A673 (cell line): Measurements from ENCODE around the gene ASTN2. TPM values are rescaled to one million over a fixed set of nuclear protein-coding genes. Genes with fewer than 3 reads are reported as not detected.

ENCODE experiments used
- BruUV-seq: library from RNA; stranded (reverse); fragments of 400-500 nt; replicated peaks from 2 replicates; lab custom pipeline; 2021; lab: Mats Ljungman, UMichigan
- CTCF ChIA-PET: fragments of 300-600 bp; sonication (Branson Sonifier 250); formaldehyde crosslinking; loops from one replicate; lab custom pipeline; 2022; ENCODE audit warnings: antibody characterized with exemption; lab: Charles Lee
- POLR2A ChIA-PET: fragments of 300-600 bp; sonication (Branson Sonifier 250); formaldehyde crosslinking; loops from one replicate; lab custom pipeline; 2022; ENCODE audit warnings: antibody characterized with exemption; ENCODE audit not compliant: low non-redundant PET; lab: Charles Lee
- DNase-seq: peaks from one replicate; pipeline ENCODE4 v3.0.0-alpha.2; 2015; ENCODE audit warnings: low spot score
- H3K27ac ChIP-seq: fragments of 200-600 bp; sonication (generic); 2 replicates; pipeline ENCODE4 v1.5.1; 2016; ENCODE audit warnings: mixed run types, low read depth, mild to moderate bottlenecking, mixed read lengths, antibody characterized with exemption, low read length; ENCODE audit not compliant: poor library complexity, severe bottlenecking
- H3K27me3 ChIP-seq: fragments of 200-600 bp; sonication (generic); replicated peaks from 2 replicates; pipeline ENCODE4 v1.6.1; 2017; ENCODE audit warnings: mixed run types, low read depth, mild to moderate bottlenecking, mixed read lengths, antibody characterized with exemption, low read length; ENCODE audit not compliant: insufficient read depth, poor library complexity
- H3K36me3 ChIP-seq: fragments of 200-600 bp; sonication (generic); 2 replicates; pipeline ENCODE4 v1.6.1; 2016; ENCODE audit warnings: mixed run types, mild to moderate bottlenecking, mixed read lengths, antibody characterized with exemption, low read length; ENCODE audit not compliant: insufficient read depth, poor library complexity, severe bottlenecking
- H3K4me1 ChIP-seq: fragments of 200-600 bp; sonication (generic); 2 replicates; pipeline ENCODE4 v1.6.1; 2017; ENCODE audit warnings: mixed run types, mild to moderate bottlenecking, mixed read lengths, antibody characterized with exemption, low read length; ENCODE audit not compliant: insufficient read depth, poor library complexity, severe bottlenecking
- H3K4me3 ChIP-seq: fragments of 200-600 bp; sonication (generic); 2 replicates; pipeline ENCODE4 v1.5.1; 2016; ENCODE audit warnings: low read depth, mixed run types, mild to moderate bottlenecking, mixed read lengths, low read length; ENCODE audit not compliant: poor library complexity, severe bottlenecking
- H3K9me3 ChIP-seq: fragments of 200-600 bp; sonication (generic); 2 replicates; pipeline ENCODE4 v1.6.1; 2016; ENCODE audit warnings: mixed run types, low read depth, mild to moderate bottlenecking, mixed read lengths, antibody characterized with exemption, low read length; ENCODE audit not compliant: poor library complexity, severe bottlenecking
- CTCF ChIP-seq: fragments of 300-800, 200-600 bp; sonication (generic); conservative IDR thresholded peaks from 2 replicates; pipeline ENCODE4 v1.5.1; 2017; ENCODE audit warnings: low read depth, mild to moderate bottlenecking, antibody characterized with exemption, low read length, moderate library complexity, mixed read lengths
- EZH2 ChIP-seq: fragments of 200-600 bp; sonication (generic); IDR thresholded peaks from 2 replicates; pipeline ENCODE4 v1.6.1; 2017; ENCODE audit warnings: borderline replicate concordance, low read depth, mild to moderate bottlenecking, mixed read lengths, antibody characterized with exemption, low read length; ENCODE audit not compliant: poor library complexity, severe bottlenecking
- intact Hi-C: fragments of 100-400 bp; cut with micrococcal nuclease; formaldehyde crosslinking; loops from one replicate; pipeline ENCODE4 v1.10.0; 2022; ENCODE audit not compliant: unreplicated experiment
- total RNA-seq: library from RNA; stranded (reverse); gene quantifications from 2 replicates; pipeline ENCODE4 v1.2.3, GENCODE V29; 2021

Gene ASTN2
- total RNA-seq, 1 experiment from 2014 or later = 3.4 TPM

GRCh38 chr9:116629634-116630033 lies 785.2 kb downstream of the ASTN2 start:
- H3K27me3 ChIP-seq = no peaks in the 10 kb centered on the region
- H3K4me1 ChIP-seq = peaks cover 26% of the 10 kb centered on the region
- H3K4me3 ChIP-seq = no peak overlapping the region
- no TSS peak for BruUV-seq
- peak; percentile 53 for DNase-seq
- no peak for TF ChIP-seq EZH2
- no peak for TF ChIP-seq CTCF
- no peak overlapping the region for H3K27ac ChIP-seq
- ChIA-PET POLR2A (no interaction called here), CTCF (no interaction called here)
- intact Hi-C loops = no loop called here
- H3K9me3 ChIP-seq = no peaks in the 10 kb centered on the region
- H3K36me3 ChIP-seq = no peaks in the 10 kb centered on the region

GRCh38 chr9:116628716-116629115 lies 786.1 kb downstream of the ASTN2 start:
- POLR2A ChIA-PET = no interaction called here
- Histone ChIP-seq H3K27me3 (no peaks in the 10 kb centered on the region), H3K9me3 (no peaks in the 10 kb centered on the region), H3K36me3 (no peaks in the 10 kb centered on the region), H3K4me1 (peaks cover 26% of the 10 kb centered on the region), H3K27ac (no peak overlapping the region), H3K4me3 (no peak overlapping the region)
- CTCF ChIA-PET = no interaction called here
- peak; percentile 44 for DNase-seq
- no TSS peak for BruUV-seq
- TF ChIP-seq CTCF (no peak), EZH2 (no peak)
- intact Hi-C loops = no loop called here

GRCh38 chr9:116627433-116627832 lies 787.4 kb downstream of the ASTN2 start:
- CTCF ChIA-PET = interaction anchor here (0.6 kb wide), 1 partner anchor 14 kb away, joined by 11 read pairs; no protein-coding TSS in a partner anchor
- intact Hi-C loops = no loop called here
- Histone ChIP-seq H3K27me3 (no peaks in the 10 kb centered on the region), H3K27ac (no peak overlapping the region), H3K36me3 (no peaks in the 10 kb centered on the region), H3K4me1 (peaks cover 26% of the 10 kb centered on the region), H3K4me3 (no peak overlapping the region), H3K9me3 (no peaks in the 10 kb centered on the region)
- no TSS peak for BruUV-seq
- POLR2A ChIA-PET = no interaction called here
- no peak for TF ChIP-seq EZH2
- TF ChIP-seq CTCF = no peak
- DNase-seq = no peak
